ENCODE results near the gene USP31.

The USP31 gene

DNA sequence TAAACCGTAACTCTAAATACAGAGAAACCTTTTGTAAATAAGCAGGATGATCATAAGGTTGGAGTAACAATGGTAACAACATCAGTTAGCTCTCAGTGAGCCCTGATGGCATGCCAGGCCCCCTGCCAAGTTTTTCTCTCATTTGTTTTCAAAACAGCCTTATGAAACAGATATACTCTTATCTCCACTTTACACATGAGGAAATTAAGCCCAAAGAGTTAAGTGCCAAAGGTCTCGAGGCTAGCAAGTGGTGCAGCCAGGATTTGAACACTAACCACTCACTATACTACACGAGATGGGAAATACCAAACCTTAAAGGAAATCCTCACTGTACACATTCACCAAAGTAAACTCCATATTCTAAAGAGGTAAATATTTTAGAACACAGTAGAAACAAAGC lies 15.0 kb downstream of the USP31 start:
- H3K4me1 Mint-ChIP-seq (ENCODE audit: low read depth) = peaks cover 9% of the 10 kb centered on the region
- H3K9me3 Mint-ChIP-seq = peaks cover 33% of the 10 kb centered on the region
- H3K36me3 Mint-ChIP-seq (ENCODE audit: low read depth) = peaks cover 8% of the 10 kb centered on the region
- no peak overlapping the region for H3K27ac Mint-ChIP-seq
- H3K4me3 Mint-ChIP-seq = no peak overlapping the region
- peaks cover 5% of the 10 kb centered on the region for H3K27me3 Mint-ChIP-seq (ENCODE audit: low read depth)

DNA sequence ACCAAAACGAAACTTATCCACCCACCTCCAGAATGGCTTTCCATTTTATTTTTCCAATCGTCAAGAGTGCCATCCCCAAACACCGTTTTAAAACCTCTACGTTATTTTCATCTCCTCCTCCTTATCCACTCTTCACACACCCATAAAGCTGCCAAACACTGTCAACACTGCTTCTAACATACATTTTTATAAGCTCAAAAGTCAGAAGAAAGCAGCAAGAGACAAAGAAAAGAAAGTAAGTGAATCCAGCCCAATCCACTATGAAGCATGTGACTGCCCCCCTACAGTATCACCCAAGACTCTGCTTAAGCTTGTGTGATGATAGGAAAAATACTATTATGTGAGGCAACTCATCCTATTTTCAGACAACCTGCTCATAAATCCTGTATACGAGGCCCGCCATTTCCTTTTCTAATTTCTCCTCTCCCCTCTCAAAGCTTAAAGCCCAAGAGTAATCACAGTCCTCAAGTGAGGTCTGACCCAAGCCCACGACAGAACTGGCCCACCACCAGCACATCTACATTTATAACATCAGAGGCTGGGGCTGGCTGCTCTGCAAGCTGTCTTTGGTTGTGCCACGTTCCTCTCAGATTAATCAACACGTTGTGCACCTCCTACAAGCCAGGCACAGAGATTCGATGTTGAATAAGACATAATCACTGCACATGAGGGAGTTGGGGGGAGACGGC lies 16.3 kb downstream of the USP31 start:
- Mint-ChIP-seq H3K27me3 (ENCODE audit: low read depth) (peaks cover 5% of the 10 kb centered on the region), H3K9me3 (peaks cover 23% of the 10 kb centered on the region), H3K36me3 (ENCODE audit: low read depth) (peaks cover 4% of the 10 kb centered on the region), H3K4me3 (no peak overlapping the region), H3K4me1 (ENCODE audit: low read depth) (peaks cover 9% of the 10 kb centered on the region), H3K27ac (no peak overlapping the region)

DNA sequence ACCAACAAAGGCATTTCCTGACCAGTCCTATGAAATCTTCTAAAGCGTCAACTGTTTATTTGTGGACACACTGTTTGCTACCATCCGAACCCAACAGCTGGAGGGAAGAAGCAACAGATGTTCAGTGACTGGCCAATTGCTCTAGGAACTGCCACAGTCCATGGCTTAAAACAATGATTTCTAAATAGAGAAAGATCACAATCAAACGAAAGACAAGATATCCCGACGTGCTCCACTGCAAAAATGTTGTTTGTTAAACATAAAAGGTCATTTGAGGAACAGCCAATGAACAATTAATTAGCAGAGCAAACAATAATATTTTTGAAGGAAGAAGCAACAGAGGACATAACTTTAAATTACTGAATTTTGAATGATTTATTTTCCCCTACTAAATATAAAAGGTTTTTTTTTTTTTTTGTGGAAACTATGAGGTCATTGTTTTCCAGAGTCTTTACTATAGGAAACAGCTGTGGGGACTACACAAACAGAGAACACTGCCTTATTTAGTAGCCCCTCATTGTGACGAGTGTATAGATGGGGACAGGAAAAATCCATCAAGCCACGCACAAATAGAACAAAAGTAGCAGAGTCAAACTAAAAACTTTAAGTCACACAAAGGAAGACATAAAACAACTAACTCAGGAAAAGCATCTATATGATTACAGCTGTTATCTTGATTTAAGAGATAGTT lies 17.2 kb downstream of the USP31 start:
- H3K9me3 Mint-ChIP-seq = peaks cover 16% of the 10 kb centered on the region
- H3K27ac Mint-ChIP-seq = no peak overlapping the region
- H3K4me1 Mint-ChIP-seq (ENCODE audit: low read depth) = peaks cover 9% of the 10 kb centered on the region
- peaks cover 5% of the 10 kb centered on the region for H3K27me3 Mint-ChIP-seq (ENCODE audit: low read depth)
- no peak overlapping the region for H3K4me3 Mint-ChIP-seq
- no peaks in the 10 kb centered on the region for H3K36me3 Mint-ChIP-seq (ENCODE audit: low read depth)

DNA sequence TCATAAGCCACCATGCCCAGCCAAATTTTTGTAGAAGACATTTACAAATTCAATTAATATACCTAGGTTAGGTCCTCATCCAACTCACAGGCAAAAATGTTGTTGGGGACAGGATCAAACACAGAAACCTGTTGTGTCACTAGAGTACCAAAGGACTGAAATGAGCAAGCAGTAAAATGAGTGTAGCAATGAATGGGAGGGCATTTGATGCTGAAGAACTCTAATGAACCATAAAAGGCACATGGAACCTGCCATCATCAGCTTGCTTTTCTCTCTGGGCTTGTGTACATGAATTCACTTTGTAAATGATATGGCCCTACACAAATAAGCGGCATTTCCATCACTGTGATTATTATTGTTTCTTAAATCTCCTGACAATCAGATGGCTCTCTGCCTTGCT lies 17.8 kb downstream of the USP31 start:
- Mint-ChIP-seq H3K36me3 (ENCODE audit: low read depth) (no peaks in the 10 kb centered on the region), H3K9me3 (peaks cover 14% of the 10 kb centered on the region), H3K27ac (no peak overlapping the region), H3K4me3 (no peak overlapping the region), H3K4me1 (ENCODE audit: low read depth) (peaks cover 9% of the 10 kb centered on the region), H3K27me3 (ENCODE audit: low read depth) (peaks cover 5% of the 10 kb centered on the region)

DNA sequence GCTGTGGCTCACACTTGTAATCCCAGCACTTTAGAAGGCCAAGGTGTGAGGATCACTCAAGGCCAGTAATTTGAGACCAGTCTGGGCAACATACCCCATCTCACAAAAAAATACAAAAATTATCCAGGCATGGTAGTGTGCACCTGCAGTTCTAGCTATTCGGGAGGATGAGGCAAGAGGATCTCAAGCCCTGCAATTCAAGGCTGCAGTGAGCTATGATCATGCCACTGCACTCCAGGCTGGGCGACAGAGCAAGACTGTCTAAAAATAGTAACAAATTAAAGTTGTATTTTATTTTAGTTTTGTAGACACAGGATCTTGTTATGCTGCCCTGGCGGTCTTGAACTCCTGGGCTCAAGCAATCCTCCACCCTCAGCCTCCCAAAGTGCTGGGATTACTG lies 18.2 kb downstream of the USP31 start:
- H3K27ac Mint-ChIP-seq = no peak overlapping the region
- H3K36me3 Mint-ChIP-seq (ENCODE audit: low read depth) = no peaks in the 10 kb centered on the region
- peaks cover 9% of the 10 kb centered on the region for H3K4me1 Mint-ChIP-seq (ENCODE audit: low read depth)
- H3K27me3 Mint-ChIP-seq (ENCODE audit: low read depth) = peaks cover 5% of the 10 kb centered on the region
- peaks cover 13% of the 10 kb centered on the region for H3K9me3 Mint-ChIP-seq
- no peak overlapping the region for H3K4me3 Mint-ChIP-seq

DNA sequence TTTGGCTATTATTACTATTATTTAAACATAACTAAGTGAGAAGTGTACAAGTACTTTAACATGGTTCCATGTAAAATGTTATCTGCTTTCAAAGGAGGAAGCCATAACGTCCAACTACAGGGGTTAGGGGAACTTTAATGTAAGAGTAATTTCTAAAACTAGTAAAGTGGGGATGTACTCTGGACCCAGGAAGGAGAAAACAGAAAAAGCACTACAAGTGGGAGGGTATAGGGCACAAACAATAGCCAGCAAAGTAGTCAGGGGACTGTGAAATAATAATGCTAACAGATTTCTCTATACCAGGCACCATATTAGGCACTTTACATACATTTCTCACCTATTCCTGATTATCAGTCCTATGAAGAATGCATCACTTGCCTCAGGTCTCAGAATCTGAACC lies 19.6 kb downstream of the USP31 start:
- Mint-ChIP-seq H3K4me3 (no peak overlapping the region), H3K9me3 (no peaks in the 10 kb centered on the region), H3K36me3 (ENCODE audit: low read depth) (no peaks in the 10 kb centered on the region), H3K27me3 (ENCODE audit: low read depth) (peaks cover 5% of the 10 kb centered on the region), H3K27ac (no peak overlapping the region), H3K4me1 (ENCODE audit: low read depth) (peaks cover 9% of the 10 kb centered on the region)

DNA sequence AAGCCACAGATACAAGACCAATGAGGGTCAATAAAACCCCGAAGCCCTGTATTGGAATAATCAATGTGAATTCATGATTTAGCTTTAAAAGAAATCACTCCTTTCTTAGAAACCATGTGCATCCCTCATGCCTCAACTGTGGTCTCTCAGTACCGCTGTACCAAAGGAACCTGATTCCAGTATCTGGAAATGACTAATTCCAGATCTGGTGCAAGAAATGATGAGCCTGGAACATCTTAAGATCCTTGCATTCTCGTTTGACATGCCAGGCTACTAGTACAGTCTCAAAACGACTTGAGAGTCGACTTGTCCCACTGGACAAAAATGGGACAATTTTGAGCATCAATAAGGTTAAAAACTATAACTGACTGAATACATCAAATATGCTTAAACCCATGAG lies 21.2 kb downstream of the USP31 start:
- no peaks in the 10 kb centered on the region for H3K36me3 Mint-ChIP-seq (ENCODE audit: low read depth)
- no peaks in the 10 kb centered on the region for H3K9me3 Mint-ChIP-seq
- peaks cover 7% of the 10 kb centered on the region for H3K4me1 Mint-ChIP-seq (ENCODE audit: low read depth)
- no peak overlapping the region for H3K27ac Mint-ChIP-seq
- peaks cover 4% of the 10 kb centered on the region for H3K27me3 Mint-ChIP-seq (ENCODE audit: low read depth)
- no peak overlapping the region for H3K4me3 Mint-ChIP-seq

DNA sequence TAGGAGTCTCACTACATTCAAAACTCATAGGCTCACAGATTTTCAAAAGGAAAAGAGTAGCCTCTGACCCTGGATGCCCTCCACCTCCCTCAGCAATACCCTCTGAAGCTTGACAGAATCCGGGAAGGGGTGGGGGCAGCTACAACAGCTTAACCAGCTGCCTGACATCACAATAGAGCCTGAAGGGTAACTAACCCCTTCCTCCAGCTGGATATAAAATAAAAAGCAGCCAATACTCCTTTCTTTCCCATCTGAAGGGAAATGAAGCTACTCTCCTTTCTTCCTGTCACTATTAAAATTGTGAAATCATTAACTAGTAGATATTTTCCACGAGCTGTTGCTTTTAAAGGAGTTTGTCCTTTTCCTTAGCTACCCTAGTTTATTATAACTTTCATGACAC lies 24.0 kb downstream of the USP31 start:
- H3K4me3 Mint-ChIP-seq = no peak overlapping the region
- H3K4me1 Mint-ChIP-seq (ENCODE audit: low read depth) = no peaks in the 10 kb centered on the region
- H3K27me3 Mint-ChIP-seq (ENCODE audit: low read depth) = no peaks in the 10 kb centered on the region
- H3K27ac Mint-ChIP-seq = no peak overlapping the region
- H3K36me3 Mint-ChIP-seq (ENCODE audit: low read depth) = no peaks in the 10 kb centered on the region
- no peaks in the 10 kb centered on the region for H3K9me3 Mint-ChIP-seq

DNA sequence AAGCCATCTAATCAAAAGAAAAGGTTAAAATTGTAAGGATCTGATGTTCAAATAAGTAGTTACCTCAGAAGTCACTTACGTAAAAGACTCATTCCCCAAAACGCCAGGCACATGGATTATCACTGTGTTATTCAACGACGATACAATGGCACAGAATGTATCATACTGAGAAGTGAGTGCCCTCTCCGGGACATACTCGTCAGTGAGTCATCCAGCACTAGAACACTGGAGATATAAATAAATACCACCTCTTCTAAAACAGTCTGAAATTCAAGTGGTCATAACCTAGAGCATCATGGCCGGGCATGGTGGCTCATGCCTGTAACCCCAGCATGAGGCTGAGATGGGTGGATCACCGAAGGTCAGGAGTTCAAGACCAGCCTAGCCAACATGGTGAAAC lies 24.9 kb downstream of the USP31 start:
- no peaks in the 10 kb centered on the region for H3K4me1 Mint-ChIP-seq (ENCODE audit: low read depth)
- H3K36me3 Mint-ChIP-seq (ENCODE audit: low read depth) = no peaks in the 10 kb centered on the region
- H3K27ac Mint-ChIP-seq = no peak overlapping the region
- no peaks in the 10 kb centered on the region for H3K27me3 Mint-ChIP-seq (ENCODE audit: low read depth)
- no peak overlapping the region for H3K4me3 Mint-ChIP-seq
- no peaks in the 10 kb centered on the region for H3K9me3 Mint-ChIP-seq

DNA sequence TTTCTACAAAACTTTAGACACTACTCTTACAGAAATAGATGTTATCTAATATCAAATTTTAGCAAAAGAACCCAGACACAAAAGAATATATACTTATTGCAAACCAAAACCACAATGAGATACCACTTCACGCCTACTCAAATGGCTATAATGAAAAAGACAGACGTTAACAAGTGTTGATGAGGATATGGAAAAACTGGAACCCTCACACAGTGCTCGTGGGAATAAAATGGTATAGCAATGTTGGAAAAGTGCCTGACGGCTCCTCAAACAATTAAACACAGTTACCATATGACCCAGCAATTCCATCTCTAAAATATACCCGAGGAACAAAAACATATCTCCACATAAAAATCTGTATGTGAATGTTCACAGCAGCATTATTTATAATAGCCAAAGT lies 27.1 kb downstream of the USP31 start:
- Mint-ChIP-seq H3K9me3 (no peaks in the 10 kb centered on the region), H3K36me3 (ENCODE audit: low read depth) (no peaks in the 10 kb centered on the region)

DNA sequence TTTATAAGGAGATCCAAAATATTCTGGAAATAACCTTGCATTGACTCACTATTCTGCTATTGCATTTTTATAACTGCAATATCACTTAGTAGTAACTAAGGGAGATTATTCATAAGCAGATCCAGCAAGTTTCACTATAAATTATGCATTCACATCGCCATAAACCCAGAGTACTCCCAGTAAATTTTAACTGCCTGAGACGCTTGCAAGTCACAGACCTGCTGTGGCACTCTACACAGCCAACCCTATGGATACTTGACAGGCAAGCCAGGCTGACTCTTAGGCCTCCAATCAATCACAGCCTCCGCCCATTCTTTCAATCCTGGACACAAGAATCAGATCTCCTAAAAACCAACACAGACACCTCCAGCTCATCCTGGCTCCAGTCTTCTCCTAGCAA lies 28.2 kb downstream of the USP31 start:
- Mint-ChIP-seq H3K27me3 (ENCODE audit: low read depth) (no peaks in the 10 kb centered on the region), H3K27ac (no peak overlapping the region), H3K4me3 (no peak overlapping the region), H3K9me3 (no peaks in the 10 kb centered on the region), H3K36me3 (ENCODE audit: low read depth) (no peaks in the 10 kb centered on the region), H3K4me1 (ENCODE audit: low read depth) (no peaks in the 10 kb centered on the region)

More for the DNA sequence above, 27.1 kb downstream of the USP31 start:
- Mint-ChIP-seq H3K4me1 (ENCODE audit: low read depth) (no peaks in the 10 kb centered on the region), H3K4me3 (no peak overlapping the region), H3K27me3 (ENCODE audit: low read depth) (no peaks in the 10 kb centered on the region), H3K27ac (no peak overlapping the region)

DNA sequence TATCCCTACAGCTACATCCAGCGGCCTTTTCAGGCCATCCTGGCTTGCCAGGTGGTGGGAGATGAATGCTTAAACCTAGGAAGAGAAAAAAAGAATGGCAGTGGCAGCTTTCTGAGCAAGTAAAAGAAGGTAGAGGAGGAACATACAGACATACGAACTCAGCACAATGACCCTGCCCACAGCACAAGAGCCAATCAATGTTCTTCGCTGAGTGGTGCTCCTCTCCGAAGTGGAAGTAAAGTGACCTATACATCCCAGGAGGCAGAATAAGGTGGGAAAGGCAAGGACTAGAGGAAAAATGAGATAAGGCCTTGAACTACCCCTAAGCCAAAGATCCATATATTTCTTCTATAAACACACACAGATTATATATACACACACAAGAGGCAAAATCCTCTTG lies 28.7 kb downstream of the USP31 start:
- Mint-ChIP-seq H3K36me3 (ENCODE audit: low read depth) (no peaks in the 10 kb centered on the region), H3K4me3 (no peak overlapping the region), H3K9me3 (no peaks in the 10 kb centered on the region), H3K4me1 (ENCODE audit: low read depth) (no peaks in the 10 kb centered on the region), H3K27ac (no peak overlapping the region), H3K27me3 (ENCODE audit: low read depth) (no peaks in the 10 kb centered on the region)

DNA sequence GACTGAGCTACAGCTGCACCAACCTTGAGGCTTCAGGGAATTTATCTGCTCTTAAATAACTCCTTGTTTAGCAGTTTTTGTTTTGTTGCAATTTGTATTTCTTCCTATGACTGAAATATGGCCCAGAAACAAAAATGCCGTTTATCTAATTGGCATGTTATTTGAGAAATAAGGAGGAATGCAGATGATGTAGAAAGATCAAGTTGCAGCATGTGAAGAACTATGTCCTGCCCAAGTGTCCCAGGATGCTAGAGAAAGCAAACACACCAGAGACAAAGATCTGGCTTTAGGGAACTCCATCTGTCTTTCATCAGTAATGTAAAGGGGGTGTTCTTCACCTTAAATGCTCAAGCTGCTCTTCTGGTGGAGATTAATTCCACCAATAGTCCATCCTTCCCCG lies 29.7 kb downstream of the USP31 start:
- H3K27ac Mint-ChIP-seq = no peak overlapping the region
- no peaks in the 10 kb centered on the region for H3K27me3 Mint-ChIP-seq (ENCODE audit: low read depth)
- no peaks in the 10 kb centered on the region for H3K4me1 Mint-ChIP-seq (ENCODE audit: low read depth)
- H3K4me3 Mint-ChIP-seq = no peak overlapping the region
- no peaks in the 10 kb centered on the region for H3K9me3 Mint-ChIP-seq
- H3K36me3 Mint-ChIP-seq (ENCODE audit: low read depth) = no peaks in the 10 kb centered on the region

DNA sequence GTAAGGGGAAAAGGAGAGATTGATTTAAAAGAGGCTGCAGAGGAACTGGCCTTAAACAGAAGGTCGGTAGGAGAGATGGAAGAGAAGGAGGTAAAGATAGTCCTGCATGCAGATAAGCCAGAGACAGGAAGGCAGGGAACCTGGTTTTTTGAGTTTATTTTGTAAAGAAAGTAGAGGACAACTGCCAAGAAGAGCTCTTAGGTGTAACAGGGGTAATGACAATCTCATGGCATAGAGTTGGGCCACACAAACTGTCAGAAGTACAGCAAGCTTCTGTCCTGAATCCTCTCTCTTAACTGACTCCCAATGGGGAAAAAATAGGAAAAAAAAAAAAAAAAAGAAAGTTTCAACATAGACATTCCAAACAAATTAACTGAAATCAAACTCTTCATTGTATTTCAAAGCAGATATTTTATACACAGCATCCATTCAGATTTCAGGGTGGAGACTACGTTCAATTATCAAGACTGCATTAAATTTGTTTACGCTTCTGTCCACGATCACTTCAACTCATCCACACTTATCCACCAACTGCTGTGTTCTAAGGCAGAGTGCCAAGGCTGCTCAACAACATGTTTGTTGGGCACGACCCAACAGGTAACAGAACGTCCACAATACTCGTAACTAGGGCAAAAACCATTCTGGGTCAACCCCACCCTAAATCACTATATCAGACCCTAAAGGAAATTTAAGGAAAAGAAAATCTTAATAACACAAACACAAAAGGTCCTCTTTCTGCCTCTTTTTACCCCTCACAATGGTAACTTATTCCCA lies 34.9 kb downstream of the USP31 start:
- H3K36me3 Mint-ChIP-seq (ENCODE audit: low read depth) = no peaks in the 10 kb centered on the region
- no peak overlapping the region for H3K27ac Mint-ChIP-seq
- H3K9me3 Mint-ChIP-seq = no peaks in the 10 kb centered on the region
- no peaks in the 10 kb centered on the region for H3K27me3 Mint-ChIP-seq (ENCODE audit: low read depth)
- H3K4me1 Mint-ChIP-seq (ENCODE audit: low read depth) = no peaks in the 10 kb centered on the region
- H3K4me3 Mint-ChIP-seq = no peak overlapping the region

DNA sequence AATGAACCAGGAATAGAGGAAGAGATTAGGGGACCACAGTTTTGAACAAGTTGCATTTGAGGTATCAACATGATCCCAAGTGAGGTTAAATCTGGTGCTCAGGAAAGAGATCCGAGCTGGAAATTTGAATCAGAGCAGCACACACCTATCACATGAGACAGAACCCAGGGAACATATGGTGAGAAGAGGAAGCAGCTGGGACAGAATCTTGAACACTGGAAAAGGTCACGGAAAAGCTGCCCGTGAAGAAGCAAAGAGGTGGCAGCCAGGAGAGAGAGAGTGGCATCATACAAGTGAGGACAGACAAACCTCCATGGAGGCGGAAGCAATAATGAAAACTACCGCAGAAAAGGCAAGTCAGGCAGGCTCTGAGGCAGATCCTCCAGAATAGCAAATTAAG lies 36.1 kb downstream of the USP31 start:
- Mint-ChIP-seq H3K27me3 (ENCODE audit: low read depth) (no peaks in the 10 kb centered on the region), H3K4me1 (ENCODE audit: low read depth) (no peaks in the 10 kb centered on the region), H3K36me3 (ENCODE audit: low read depth) (no peaks in the 10 kb centered on the region), H3K4me3 (no peak overlapping the region), H3K27ac (no peak overlapping the region), H3K9me3 (no peaks in the 10 kb centered on the region)
